GM21717 (cell line): ENCODE results near the gene XPC.

Source experiments
- ATAC-seq: cut with Tn5 transposase; IDR thresholded peaks from one replicate; pipeline ENCODE4 v1.9.1; 2021; ENCODE audit warnings: mild to moderate bottlenecking, moderate library complexity; ENCODE audit not compliant: unreplicated experiment

The XPC gene

DNA sequence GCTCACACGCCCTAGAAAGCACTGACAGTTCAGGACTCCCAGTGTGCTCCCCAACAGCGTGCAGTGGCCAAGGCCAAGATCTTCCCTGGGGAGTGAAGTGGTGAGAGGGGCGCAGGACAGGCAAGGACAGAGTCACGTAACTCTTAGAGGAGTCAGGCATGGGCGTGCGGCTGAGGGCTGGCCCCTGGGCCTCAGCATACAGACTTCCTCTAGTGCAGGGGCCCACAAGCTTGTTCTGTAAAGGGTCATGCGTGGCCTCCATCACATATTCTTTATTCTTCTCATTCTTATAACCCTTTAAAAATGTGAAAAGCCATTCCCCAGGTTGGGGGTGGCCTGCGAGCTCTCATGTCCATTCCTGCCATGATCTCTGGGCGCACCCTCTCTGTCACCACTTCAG is 28.3 kb downstream of the XPC start:
- ATAC-seq: no peak

DNA sequence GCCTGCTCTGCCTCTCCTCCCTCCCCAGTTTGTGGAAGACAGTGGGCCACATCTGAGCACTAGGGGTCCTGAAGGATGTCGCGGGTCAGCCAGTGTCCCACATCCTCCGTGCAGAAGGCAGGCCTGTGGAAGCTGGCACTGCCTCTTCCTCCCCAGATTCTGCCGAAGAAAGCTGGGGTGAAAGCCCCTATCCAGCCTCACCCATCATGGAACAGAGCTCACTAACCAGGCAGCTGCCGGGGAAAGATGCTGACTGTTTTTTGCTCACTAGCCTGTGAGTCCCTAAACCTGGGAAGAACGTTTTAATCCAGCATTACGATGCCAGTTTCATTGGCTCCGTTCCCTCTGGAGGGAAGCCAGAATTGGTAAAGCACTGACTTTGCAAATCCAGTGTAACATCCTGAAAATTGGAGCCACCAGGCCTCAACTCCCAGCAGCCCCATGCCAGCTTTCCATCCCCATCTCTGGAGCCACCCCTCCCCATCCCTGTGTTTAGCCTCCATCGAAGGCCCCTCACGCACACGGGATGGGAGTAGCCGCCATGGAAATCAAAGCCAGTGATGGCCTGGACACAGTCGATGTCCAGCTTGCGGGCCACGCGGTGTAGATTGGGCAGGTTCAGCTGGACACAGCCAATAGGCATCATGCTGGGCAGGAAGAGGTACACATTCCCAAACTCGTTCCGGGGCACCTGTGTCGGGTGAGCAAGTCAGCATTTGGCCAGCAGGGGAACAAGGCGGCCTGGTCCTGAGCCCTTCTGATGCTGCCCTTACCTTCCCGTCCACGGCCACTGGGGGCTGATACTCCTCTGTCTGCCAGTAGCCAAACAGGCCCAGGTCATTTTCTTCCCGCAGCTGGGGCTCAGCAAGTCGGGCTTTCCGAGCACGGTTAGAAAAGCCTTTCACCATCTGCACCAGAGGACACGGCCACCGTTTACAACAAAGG is 30.1 kb downstream of the XPC start:
- no peak for ATAC-seq

DNA sequence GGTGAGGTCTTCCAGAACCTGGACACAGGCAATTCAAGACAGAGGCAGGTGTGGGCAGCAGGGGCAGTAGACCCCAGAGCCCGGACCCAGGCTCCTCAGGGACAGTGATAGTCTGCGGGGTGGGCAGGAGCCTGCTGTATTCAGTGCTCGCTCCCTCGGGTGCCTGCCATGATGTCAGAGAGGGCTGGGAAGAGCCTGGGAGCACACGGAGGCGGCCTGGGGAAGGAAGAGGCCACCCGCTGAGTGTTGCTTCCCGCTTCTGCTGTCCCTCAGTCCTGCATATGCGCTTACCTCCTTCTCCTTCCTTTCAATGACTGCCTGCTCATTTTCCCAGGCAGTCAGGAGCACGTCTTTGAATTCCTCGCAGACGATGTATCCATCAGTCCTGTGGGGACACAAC is 30.8 kb downstream of the XPC start:
- ATAC-seq: no peak

DNA sequence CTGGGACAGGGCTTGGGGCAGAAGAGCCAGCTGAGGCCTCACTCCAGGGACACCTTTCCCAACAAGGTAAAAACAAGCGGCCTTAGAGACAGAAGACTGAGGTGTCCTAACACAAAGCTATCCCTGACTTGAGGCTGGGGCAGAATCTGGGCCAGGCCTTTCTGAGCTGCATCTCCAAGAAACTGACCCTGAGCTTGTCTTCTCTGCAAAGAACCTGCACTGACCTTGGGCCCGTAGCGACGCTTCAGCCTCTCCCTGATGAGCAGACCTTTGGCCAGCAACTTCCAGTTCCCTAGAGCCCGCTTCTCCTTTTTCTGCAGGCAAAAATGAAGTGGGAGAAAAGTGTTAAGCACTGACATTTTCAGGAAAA is 31.4 kb downstream of the XPC start:
- no peak for ATAC-seq

DNA sequence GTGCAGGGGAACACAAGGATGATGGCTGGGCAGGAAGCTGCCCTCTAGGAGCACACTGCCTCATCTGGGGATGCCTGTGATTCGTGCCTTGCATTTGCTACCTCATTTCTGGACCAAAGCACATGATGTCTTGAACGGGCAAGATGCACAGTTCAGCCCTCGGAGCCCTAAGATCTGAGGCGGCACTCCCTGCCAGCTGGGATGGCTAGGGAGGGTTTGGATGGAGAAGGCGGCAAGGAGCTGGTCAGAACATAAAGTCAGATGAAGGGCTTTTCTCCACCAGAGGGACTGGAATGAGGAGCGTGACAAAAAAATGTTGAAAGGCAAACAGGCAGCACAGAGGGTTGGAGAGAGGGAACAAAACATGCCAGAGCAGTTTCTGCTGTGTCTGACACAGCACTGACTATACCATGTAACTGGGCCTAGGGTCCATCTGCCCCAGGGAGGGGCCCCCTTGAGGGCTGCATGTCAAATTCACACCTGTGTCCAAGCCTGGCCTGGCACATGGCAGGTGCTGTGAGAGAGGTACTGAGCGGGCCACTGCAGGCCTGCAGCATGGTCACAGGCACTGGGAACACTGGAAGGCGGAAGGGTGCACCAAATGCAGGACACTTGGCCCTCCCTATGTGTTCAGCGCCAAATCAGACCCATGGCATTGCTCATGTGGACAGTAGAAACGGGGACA is 31.9 kb downstream of the XPC start:
- ATAC-seq: no peak

DNA sequence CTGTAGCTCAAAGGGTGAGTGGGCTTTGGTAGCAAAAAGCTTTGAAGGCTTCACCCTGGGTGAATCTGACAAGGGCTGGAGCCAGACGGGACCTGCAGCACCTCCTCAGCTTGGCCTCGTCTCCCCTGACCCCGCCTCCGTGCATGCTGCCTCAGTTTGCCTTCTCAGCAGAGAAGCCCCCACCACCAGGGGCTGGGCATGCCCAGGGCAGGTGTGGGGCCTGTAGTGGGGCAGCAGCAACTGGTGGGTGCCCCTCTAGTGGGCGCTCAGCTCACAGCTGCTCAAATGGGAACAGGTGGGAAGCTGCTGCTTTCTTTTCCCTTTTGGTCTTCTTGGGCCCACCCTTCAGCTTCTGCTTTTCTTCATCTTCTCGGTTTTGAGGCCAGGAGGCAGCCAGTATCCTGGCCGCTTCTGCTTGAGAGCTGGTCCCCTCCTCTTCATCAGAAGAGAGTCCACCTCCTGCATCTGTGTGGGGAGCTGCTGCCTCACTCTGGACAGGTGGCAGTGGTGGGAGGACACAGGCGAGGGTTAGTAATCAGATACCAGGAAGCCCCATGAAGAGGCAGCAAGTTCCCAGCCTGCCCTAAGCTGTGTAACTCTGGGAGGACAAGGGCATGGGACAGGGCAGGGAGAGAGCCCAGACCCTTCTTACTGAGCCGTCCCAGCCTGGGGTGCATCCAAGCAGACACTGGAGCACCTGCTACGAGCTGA is 32.6 kb downstream of the XPC start:
- no peak for ATAC-seq

DNA sequence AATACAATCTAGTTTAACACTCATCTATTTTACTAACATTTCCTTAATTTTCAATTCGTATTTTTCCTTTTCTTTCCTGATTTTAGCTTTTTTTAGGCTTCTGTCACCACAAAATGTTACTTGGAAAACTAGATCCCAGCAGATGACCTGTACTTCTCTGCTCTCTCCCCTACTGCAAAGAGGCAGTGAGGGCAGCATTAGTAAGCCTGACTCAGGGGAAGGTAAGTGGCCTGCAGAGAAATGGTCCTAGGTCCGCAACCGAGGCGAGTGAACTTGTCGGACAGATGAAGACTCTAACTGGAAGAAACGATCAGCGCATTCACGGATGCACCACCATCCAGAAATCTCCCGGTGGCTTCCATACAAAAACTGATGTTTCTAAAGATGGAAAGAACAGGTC is 33.2 kb downstream of the XPC start:
- no peak for ATAC-seq

DNA sequence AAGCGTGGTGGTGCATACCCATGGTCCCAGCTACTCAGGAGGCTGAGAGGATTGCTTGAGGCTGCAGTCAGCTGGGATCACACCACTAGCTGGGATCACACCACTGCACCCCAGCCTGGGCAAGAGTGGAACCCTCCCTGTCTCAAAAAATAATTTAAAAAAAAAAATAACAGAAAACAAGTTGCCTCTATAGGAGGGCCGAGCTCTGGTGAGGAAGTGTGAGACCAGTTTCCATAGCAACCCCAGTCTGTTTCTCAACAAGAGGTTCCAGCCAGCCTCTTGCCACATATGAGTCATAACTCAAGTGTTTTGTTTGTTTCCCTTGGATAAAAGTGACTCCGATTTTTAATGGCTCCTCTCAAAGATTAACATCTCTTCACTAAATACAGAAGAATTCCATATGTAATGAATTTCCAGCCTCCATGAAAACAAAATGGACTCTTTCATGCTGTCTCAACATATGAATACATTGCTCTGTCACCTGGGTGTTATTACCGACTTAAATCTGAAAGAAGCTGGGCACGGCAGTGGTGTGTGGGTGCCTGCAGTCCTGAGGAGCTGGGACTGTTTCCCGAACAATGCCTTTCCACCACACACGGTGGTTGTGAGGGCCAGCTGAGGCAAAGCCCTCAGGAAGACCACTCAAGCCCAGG is 33.9 kb downstream of the XPC start:
- peak; percentile 90 for ATAC-seq

DNA sequence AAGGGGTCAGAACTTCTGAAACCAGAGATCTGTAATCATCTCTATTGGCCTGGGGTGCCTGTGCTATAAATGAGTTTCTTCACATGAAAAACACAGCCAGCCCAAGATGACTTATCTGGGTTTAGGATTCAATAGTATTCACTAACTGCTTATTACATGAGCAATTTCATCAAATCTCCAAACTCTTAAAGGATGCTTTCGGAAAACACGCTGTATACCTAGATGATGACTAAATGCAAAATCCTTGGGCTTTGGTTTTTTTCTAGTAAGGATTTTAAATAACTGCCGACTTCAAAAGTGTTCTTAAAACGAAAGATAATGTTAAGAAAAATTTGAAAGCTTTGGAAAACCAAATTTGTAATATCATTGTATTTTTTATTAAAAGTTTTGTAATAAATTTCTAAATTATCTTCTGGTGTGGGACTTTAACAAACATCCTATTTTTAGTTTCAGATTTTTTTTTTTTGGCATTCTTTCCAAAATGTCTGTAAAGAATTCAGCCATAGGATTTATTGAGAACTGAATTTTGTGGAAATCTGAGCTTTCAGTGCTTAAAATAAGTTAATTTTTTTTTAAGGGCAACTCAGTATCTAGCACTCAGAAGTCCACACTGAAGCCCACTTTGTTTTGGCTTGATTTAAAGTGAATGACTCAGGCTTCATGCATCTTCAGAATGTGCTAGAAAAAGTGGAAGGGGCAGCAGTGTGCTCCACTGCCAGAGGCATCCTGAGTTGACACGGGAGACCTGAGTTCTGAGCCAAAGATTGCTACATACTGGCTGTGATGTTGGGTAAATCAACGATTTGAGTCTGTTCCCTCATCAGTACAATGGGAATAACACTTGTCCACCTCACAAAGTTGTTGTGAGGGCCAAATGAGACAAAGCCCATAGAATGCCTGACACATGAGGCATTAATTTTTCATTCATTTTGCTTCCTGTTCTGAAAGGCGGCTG is 34.9 kb downstream of the XPC start:
- no peak for ATAC-seq

DNA sequence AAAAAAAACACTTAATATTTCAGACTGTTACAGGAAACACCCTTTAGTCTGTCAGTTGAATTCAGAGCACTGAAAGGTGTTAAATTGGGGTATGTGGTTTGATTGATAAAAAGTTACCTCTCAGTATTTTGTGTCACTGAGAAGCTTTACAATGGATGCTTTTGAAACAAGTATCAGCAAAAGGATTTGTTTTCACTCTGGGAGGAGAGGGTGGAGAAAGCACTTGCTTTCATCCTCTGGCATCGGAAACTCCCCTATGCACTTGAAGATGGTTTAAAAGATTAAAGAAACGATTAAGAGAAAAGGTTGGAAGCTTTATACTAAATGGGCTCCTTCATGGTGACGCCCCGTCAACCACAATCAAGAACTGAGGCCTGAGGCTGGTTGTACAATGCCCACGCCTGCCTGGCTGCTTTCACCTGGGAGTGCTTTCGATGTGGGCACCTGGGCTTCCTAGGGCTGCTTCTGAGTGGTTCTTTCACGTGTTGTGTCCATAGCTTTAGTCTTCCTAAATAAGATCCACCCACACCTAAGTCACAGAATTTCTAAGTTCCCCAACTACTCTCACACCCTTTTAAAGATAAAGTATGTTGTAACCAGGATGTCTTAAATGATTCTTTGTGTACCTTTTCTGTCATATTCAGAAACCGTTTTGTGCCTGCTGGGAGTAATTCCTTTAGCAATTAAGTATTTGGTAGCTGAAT is 35.7 kb downstream of the XPC start:
- ATAC-seq: no peak

DNA sequence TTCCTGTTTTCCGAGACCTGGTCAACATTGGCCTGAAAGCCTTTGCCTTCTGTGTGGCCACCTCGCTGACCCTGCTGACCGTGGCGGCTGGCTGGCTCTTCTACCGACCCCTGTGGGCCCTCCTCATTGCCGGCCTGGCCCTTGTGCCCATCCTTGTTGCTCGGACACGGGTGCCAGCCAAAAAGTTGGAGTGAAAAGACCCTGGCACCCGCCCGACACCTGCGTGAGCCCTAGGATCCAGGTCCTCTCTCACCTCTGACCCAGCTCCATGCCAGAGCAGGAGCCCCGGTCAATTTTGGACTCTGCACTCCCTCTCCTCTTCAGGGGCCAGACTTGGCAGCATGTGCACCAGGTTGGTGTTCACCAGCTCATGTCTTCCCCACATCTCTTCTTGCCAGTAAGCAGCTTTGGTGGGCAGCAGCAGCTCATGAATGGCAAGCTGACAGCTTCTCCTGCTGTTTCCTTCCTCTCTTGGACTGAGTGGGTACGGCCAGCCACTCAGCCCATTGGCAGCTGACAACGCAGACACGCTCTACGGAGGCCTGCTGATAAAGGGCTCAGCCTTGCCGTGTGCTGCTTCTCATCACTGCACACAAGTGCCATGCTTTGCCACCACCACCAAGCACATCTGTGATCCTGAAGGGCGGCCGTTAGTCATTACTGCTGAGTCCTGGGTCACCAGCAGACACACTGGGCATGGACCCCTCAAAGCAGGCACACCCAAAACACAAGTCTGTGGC is 36.6 kb downstream of the XPC start:
- no peak for ATAC-seq

DNA sequence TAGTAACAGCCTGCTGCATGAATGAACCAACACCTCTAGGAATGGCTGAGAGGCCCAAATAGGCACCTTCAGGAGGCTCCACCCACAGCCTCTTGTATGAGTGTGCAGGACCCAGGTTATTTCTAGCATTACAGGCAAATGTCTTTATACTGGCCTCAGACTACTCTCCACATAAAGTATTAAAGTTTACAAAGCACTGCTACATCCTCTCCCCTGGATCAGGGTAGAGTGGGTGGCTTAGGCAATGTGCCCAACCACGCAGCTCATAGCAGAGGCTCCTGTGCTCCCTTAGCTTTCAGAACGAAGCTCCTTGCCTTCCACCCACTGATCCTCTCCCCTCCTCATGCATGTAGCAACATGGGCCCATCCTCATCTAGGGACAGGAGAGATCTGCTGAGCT is 37.3 kb downstream of the XPC start:
- no peak for ATAC-seq

DNA sequence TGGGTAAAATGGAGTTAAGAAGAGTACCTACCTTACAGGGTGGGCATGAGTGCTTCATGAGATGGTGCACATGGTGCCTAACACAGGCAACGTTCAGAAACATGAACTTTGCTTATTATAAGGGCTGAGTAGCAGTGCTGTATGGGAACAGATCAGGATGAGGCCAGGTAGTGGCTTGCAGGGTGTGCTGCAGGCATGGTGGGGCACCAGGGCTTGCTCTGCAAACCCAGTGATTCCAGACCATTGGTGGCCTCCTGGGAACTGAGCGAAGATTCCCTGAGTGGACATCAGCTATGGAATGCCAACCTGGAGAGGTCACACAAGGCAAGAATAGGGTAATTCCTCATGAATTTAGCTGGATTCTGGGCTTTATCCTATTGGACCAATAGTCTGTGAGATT is 37.7 kb downstream of the XPC start:
- no peak for ATAC-seq

DNA sequence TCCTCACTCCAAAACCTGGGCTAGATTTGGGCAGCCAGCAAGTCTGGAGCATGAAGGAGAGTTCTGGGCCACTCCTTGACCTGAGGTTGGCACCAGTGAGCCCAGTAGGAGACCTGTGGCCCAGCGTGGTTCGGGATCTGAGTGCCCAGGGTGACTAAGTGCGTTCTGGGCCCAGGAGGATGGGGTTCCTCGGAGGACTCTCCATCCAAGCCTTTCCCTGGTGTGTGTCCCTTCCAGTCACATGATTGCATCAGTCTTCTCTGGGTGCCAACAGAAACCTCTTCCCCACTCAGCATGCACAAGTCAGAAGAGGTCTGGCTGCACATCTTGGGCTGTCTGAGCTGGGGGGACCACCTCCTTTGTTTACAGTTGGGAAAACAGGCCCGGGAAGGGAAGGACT is 38.6 kb downstream of the XPC start:
- ATAC-seq: no peak

DNA sequence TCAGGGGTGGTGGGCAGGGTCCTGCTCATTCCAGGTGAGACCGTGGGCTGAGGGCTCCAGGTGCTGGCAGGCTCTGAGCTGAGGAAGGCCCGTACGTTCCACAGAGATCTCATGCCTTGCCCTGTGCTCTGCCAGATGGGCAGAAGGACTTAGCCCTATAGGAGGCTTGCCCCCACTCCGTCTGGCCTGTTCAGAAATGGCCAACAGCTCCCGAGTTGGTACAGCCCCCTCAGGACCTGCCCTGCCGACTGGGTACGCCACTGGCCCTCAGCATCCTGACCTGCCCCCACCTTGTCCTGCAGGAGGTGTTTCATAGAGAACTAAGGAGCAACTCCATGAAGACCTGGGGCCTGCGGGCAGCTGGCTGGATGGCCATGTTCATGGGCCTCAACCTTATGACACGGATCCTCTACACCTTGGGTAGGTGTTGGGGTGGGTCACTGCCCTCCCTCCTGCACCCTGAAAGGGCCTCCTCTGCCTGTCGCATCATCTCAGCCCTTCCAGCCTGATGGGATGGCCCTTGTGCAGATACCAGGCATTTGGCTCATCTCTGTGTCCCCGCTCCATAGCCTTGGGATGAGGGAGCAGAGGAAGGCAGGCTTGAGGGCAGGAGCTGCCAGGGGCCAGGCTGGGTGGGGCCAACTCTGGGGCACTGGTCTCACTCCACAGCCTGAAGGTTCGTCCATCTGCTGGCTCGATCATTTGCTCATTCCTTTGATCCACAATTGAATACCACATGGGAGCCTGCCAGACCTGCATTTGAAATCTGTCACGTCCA is 39.3 kb downstream of the XPC start:
- ATAC-seq: no peak

DNA sequence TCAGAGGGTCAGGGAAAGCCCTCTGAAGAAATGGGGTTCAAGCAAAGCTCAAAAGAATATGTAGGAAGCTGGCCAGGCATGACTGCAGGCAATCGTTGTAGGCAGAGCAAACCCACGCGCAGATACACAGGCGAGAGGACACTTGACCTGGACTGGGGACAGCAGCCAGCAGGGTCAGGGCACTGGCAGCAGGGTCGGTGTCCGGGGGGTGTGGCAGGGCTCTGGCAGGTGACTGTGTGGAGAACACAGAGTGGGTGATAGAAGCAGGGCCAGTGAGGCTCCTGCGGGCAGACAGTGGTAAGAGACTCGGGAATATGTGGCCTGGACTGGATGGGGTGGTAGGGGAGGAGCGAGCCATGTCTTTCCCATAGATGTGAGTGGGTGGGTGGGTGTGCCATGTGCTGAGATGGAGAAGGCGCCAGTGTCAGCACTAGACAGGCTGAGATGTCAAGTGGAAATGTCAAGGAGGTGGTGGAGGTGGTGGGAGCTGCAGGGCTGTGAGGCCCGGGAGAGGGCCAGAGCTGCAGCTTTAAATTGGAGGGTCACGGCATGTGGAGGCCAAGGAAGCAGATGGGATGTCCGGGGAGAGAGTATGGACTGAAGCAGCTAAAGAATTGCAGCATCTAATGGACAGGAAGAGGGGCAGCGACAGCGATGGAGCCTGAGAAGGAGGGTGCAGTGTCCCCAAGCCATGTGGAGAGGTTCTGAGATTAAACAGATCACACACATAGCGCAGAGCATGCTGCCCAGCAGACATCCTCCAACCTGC is 40.1 kb downstream of the XPC start:
- no peak for ATAC-seq

DNA sequence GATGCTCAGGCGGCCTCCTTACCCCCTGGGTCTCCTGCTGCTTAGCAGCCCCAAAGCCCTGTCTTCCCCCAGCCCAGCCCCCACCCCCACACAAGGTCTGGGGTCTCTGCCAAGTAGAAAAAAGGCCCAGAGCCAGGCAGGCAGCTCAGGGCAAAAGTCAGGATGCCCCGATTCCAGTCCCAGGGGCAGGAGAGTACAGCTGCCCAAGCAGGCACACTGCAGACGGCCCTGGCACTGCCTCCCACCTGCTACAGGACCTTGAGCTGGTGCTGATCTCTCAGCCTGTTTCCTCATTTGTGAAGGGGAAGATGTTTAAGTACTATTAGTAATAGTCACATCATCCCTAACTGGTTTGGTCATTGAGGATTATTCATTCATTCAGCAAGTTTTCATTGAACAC is 41.0 kb downstream of the XPC start:
- no peak for ATAC-seq
